ENCODE measurements around the gene RDH13. TPM values are rescaled to one million over a fixed set of nuclear protein-coding genes. Genes with fewer than 3 reads are reported as not detected.

RDH13 gene
- total and polyA plus RNA-seq, 10 of the 15 experiments (the other 5 are each of a cell fraction or from before 2014, with no cell fraction given) = 1.3 to 11.6 (median 8.9) TPM

DNA sequence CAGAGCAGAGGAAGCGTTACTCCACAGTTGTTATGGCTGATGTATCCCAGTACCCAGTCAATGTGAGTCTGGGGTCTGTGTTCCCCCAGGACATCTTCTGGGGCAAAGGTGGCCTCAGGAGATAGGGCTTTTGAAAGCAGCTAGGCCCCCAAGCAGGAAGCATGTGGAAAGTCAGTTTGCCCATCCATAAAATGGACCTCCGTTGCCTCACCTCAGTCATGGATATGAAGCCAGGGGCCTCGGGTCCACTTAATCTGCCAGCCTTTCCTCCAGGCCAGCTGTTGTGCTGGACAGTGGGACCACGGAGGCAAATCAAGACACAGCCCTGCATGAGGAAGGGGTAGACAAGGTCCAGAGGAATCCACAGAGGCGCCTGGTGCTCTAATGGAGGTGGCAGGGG is 16.0 kb upstream of the RDH13 start:
- no peaks in the 10 kb centered on the region for H4K20me1 ChIP-seq (ENCODE audit: control insufficient read depth, insufficient read depth)
- no peak overlapping the region for H3K4me2 ChIP-seq (ENCODE audit: control insufficient read depth, insufficient read depth)
- no peaks in the 10 kb centered on the region for H3K36me3 ChIP-seq (ENCODE audit: control insufficient read depth in 2 of 2, insufficient read depth in 2 of 2, low read length in 1 of 2)
- in situ Hi-C loops (cut with MboI) = no loop called here
- RAD21 ChIA-PET (ENCODE audit: unreplicated experiment) = interaction anchor here (1.2 kb wide), 1 partner anchor 9 kb away, joined by 3 read pairs; no protein-coding TSS in a partner anchor
- no peak overlapping the region for H3K4me3 ChIP-seq
- no peaks in the 10 kb centered on the region for H3K27me3 ChIP-seq (replicated peaks in 1 of 2; ENCODE audit: control insufficient read depth in 2 of 2, insufficient read depth in 2 of 2, low read length in 1 of 2)
- H3K79me2 ChIP-seq (ENCODE audit: control insufficient read depth, insufficient read depth, low read length) = no peaks in the 10 kb centered on the region
- intact Hi-C loops (cut with micrococcal nuclease; ENCODE audit: unreplicated experiment) = no loop called here
- DNase-seq (ENCODE audit: low read depth, low spot score) = no peak
- no peak overlapping the region for H3K9ac ChIP-seq (ENCODE audit: control insufficient read depth, insufficient read depth, low read length)
- no peak for ATAC-seq
- 18% methylated on average over 4 of the region's 5 CpGs for WGBS (ENCODE audit: insufficient coverage, insufficient replicate concordance, low lambda C conversion rate, missing lambda C conversion rate)
- POLR2A ChIA-PET = no interaction called here
- FAIRE-seq = no peak
- SMC1A ChIA-PET (ENCODE audit: uncharacterized antibody, unreplicated experiment) = no interaction called here
- H3K27ac ChIP-seq (ENCODE audit: control insufficient read depth, insufficient read depth) = no peak overlapping the region
- CTCF ChIA-PET = no interaction called here
- no TSS peak for BruUV-seq (replicated peaks)
- H3K9me3 ChIP-seq (replicated peaks; ENCODE audit: control insufficient read depth, insufficient read depth, low read length) = no peaks in the 10 kb centered on the region; the same call in 2 of the 3 replicates
- TF ChIP-seq SUZ12 (IDR thresholded peaks at IDR 0.05; ENCODE audit: unreplicated experiment) = no peak
- no peak for TF ChIP-seq KLF5 (IDR thresholded peaks at IDR 0.05; ENCODE audit: partially characterized antibody)
- TF ChIP-seq, protein P1, sequence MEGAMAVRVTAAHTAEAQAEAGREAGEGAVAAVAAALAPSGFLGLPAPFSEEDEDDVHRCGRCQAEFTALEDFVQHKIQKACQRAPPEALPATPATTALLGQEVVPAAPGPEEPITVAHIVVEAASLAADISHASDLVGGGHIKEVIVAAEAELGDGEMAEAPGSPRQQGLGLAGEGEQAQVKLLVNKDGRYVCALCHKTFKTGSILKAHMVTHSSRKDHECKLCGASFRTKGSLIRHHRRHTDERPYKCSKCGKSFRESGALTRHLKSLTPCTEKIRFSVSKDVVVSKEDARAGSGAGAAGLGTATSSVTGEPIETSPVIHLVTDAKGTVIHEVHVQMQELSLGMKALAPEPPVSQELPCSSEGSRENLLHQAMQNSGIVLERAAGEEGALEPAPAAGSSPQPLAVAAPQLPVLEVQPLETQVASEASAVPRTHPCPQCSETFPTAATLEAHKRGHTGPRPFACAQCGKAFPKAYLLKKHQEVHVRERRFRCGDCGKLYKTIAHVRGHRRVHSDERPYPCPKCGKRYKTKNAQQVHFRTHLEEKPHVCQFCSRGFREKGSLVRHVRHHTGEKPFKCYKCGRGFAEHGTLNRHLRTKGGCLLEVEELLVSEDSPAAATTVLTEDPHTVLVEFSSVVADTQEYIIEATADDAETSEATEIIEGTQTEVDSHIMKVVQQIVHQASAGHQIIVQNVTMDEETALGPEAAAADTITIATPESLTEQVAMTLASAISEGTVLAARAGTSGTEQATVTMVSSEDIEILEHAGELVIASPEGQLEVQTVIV (IDR thresholded peaks at IDR 0.05; ENCODE audit: borderline replicate concordance, partially characterized antibody) = no peak
- TF ChIP-seq EED (IDR thresholded peaks at IDR 0.05; ENCODE audit: low read depth) = no peak
- no peak for TF ChIP-seq TBL1XR1 (IDR thresholded peaks at IDR 0.05; ENCODE audit: low read depth, low read length)
- TF ChIP-seq, protein P2, sequence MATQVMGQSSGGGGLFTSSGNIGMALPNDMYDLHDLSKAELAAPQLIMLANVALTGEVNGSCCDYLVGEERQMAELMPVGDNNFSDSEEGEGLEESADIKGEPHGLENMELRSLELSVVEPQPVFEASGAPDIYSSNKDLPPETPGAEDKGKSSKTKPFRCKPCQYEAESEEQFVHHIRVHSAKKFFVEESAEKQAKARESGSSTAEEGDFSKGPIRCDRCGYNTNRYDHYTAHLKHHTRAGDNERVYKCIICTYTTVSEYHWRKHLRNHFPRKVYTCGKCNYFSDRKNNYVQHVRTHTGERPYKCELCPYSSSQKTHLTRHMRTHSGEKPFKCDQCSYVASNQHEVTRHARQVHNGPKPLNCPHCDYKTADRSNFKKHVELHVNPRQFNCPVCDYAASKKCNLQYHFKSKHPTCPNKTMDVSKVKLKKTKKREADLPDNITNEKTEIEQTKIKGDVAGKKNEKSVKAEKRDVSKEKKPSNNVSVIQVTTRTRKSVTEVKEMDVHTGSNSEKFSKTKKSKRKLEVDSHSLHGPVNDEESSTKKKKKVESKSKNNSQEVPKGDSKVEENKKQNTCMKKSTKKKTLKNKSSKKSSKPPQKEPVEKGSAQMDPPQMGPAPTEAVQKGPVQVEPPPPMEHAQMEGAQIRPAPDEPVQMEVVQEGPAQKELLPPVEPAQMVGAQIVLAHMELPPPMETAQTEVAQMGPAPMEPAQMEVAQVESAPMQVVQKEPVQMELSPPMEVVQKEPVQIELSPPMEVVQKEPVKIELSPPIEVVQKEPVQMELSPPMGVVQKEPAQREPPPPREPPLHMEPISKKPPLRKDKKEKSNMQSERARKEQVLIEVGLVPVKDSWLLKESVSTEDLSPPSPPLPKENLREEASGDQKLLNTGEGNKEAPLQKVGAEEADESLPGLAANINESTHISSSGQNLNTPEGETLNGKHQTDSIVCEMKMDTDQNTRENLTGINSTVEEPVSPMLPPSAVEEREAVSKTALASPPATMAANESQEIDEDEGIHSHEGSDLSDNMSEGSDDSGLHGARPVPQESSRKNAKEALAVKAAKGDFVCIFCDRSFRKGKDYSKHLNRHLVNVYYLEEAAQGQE (IDR thresholded peaks at IDR 0.05; ENCODE audit: low read depth, low read length) = no peak
- TF ChIP-seq ELK1 (IDR thresholded peaks at IDR 0.05; ENCODE audit: low read depth, low read length) = no peak
- no peak for TF ChIP-seq TARDBP (IDR thresholded peaks at IDR 0.05; ENCODE audit: borderline replicate concordance)
- no peak for TF ChIP-seq DPF2 (IDR thresholded peaks at IDR 0.05)
- no peak for TF ChIP-seq HDAC2 (IDR thresholded peaks at IDR 0.05)
- no peak for TF ChIP-seq KAT2A (conservative IDR thresholded peaks at IDR 0.05; ENCODE audit: control insufficient read depth, low read depth, low read length)
- no peak for TF ChIP-seq NR2F1 (conservative IDR thresholded peaks at IDR 0.05)
- no peak for TF ChIP-seq NRF1 (conservative IDR thresholded peaks at IDR 0.05; ENCODE audit: low read depth, low read length)
- no peak overlapping the region for H2AFZ ChIP-seq (ENCODE audit: control insufficient read depth, low read depth, low read length)
- H3K4me1 ChIP-seq (ENCODE audit: control insufficient read depth, insufficient read depth, low read length) = peaks cover 7% of the 10 kb centered on the region; the same call in 1 of the 2 replicates

Measured in GM12878 (cell line).